Motor neuron (in vitro differentiated cells): Measurements from ENCODE around the gene PTPRT. TPM values are rescaled to one million over a fixed set of nuclear protein-coding genes. Genes with fewer than 3 reads are reported as not detected.

Experiments used
- ATAC-seq, 8 experiments: fragments of 200-7000 bp; cut with Tn5 transposase; replicated peaks in 6 of 8; 2 replicates each; pipeline ENCODE4 v1.8.0; 2021; ENCODE audit warnings: mild to moderate bottlenecking in 8 of 8, moderate library complexity in 8 of 8
- H3K27ac ChIP-seq, 2 donors: fragments of 250-450 bp; sonication (Bioruptor Pico); 2 replicates each; pipeline ENCODE4 v1.9.0; 2021; ENCODE audit warnings: antibody characterized with exemption in 2 of 2, mild to moderate bottlenecking in 2 of 2, moderate library complexity in 1 of 2
- H3K4me1 ChIP-seq, 2 donors: fragments of 250-450 bp; sonication (Bioruptor Pico); replicated peaks in 1 of 2; 2 replicates each; pipeline ENCODE4 v1.6.1; 2021; ENCODE audit warnings: antibody characterized with exemption in 2 of 2, mild to moderate bottlenecking in 2 of 2, moderate library complexity in 1 of 2
- H3K4me3 ChIP-seq, 5 donors: fragments of 250-450 bp; sonication (Bioruptor Pico); 2 replicates each; pipeline ENCODE4 v1.9.0; 2021; ENCODE audit warnings: antibody characterized with exemption in 5 of 5, mild to moderate bottlenecking in 5 of 5, moderate library complexity in 4 of 5
- WGBS, 10 experiments: fragments of 450-650 bp; shearing (Covaris generic); methylation state at CpG; one replicate each; pipeline ENCODE4 v1.0.0; 2022; 5-methylcytosine and 5-hydroxymethylcytosine counted together
- in situ Hi-C, 9 experiments: fragments of 400-800 bp; cut with MboI; loops; one replicate each; pipeline ENCODE4 v1.15.0; 2021; ENCODE audit warnings: low sequenced_read_pairs in 9 of 9, low pct_unique_long_range_greater_than_20kb in 2 of 9; ENCODE audit not compliant: unreplicated experiment in 9 of 9
- total RNA-seq, 8 experiments: library from RNA; unstranded; fragments of 300-600 nt; gene quantifications; 2 replicates each; pipeline versions ENCODE4 v1.2.3 to v1.2.4, GENCODE V29; 2022

Gene PTPRT
- total RNA-seq, 8 experiments from 2014 or later, result 0.05 to 1.0 (median 0.32) TPM; not detected in 1

GRCh38 chr20:42610070-42610469 is 579.6 kb downstream of the PTPRT start:
- peaks cover 0 to 18% of the 10 kb centered on the region in 2 donors for H3K4me1 ChIP-seq
- 0 to 93% (median 19%) methylated on average over 1 to 4 of the region's 4 CpGs for WGBS, 10 experiments

GRCh38 chr20:42609618-42610017 is 580.1 kb downstream of the PTPRT start:
- Histone ChIP-seq H3K27ac (no peak overlapping the region), H3K4me1 (peaks cover 0 to 22% of the 10 kb centered on the region in 2 donors), H3K4me3 (no peak overlapping the region)
- in situ Hi-C loops, result no loop called here
- WGBS, 10 experiments, result 0 to 100% (median 27%) methylated on average over 1 to 4 of the region's 4 CpGs; no CpG with 5 or more reads in 3 of the 10 experiments
- peak in 6 of 8 experiments; percentile 35 to 74 (median 64) for ATAC-seq

More at GRCh38 chr20:42610070-42610469, 579.6 kb downstream of the PTPRT start:
- no peak overlapping the region for H3K27ac ChIP-seq
- no peak overlapping the region for H3K4me3 ChIP-seq
- in situ Hi-C loops, result no loop called here
- ATAC-seq, result no peak

- peak overlapping the region in 1 of 2 donors; percentile 36 for H3K27ac ChIP-seq
- 17 to 71% (median 36%) methylated on average over 2 to 9 of the region's 13 CpGs; no CpG with 5 or more reads in 1 of the 10 experiments for WGBS, 10 experiments
- peaks cover 0 to 16% of the 10 kb centered on the region in 2 donors for H3K4me1 ChIP-seq
- in situ Hi-C loops, result no loop called here
- H3K4me3 ChIP-seq, result no peak overlapping the region
- peak in 4 of 8 experiments; percentile 74 to 93 (median 82) for ATAC-seq
These were observed 584.4 kb downstream of the PTPRT start for GRCh38 chr20:42604998-42605956.

- WGBS, 10 experiments, result 33 to 81% (median 59%) methylated on average over 1 to 4 of the region's 4 CpGs; no CpG with 5 or more reads in 4 of the 10 experiments
- H3K4me3 ChIP-seq, result no peak overlapping the region
These were observed 586.1 kb downstream of the PTPRT start for GRCh38 chr20:42603655-42604054.

GRCh38 chr20:42598581-42598980 is 591.1 kb downstream of the PTPRT start:
- no peak for ATAC-seq
- in situ Hi-C loops, result no loop called here
- H3K4me3 ChIP-seq, result no peak overlapping the region
- H3K27ac ChIP-seq, result no peak overlapping the region
- 0 to 50% (median 25%) methylated on average over 2 to 5 of the region's 5 CpGs; no CpG with 5 or more reads in 6 of the 10 experiments for WGBS, 10 experiments
- H3K4me1 ChIP-seq, result no peaks in the 10 kb centered on the region

More at GRCh38 chr20:42603655-42604054, 586.1 kb downstream of the PTPRT start:
- no peak for ATAC-seq
- peaks cover 0 to 13% of the 10 kb centered on the region in 2 donors for H3K4me1 ChIP-seq
- in situ Hi-C loops, result no loop called here
- no peak overlapping the region for H3K27ac ChIP-seq

- ATAC-seq, result no peak
- Histone ChIP-seq H3K27ac (no peak overlapping the region), H3K4me1 (no peaks in the 10 kb centered on the region), H3K4me3 (no peak overlapping the region)
- in situ Hi-C loops, result no loop called here
- WGBS, 10 experiments, result 0 to 55% methylated on average over 1 of the region's 1 CpG; no CpG with 5 or more reads in 8 of the 10 experiments
These were observed 594.1 kb downstream of the PTPRT start for GRCh38 chr20:42595625-42596024.

- 3 to 83% (median 60%) methylated on average over 1 to 3 of the region's 3 CpGs; no CpG with 5 or more reads in 2 of the 10 experiments for WGBS, 10 experiments
- H3K4me1 ChIP-seq, result no peaks in the 10 kb centered on the region
- H3K27ac ChIP-seq, result no peak overlapping the region
- H3K4me3 ChIP-seq, result no peak overlapping the region
- in situ Hi-C loops, result no loop called here
- no peak for ATAC-seq
These were observed 595.0 kb downstream of the PTPRT start for GRCh38 chr20:42594659-42595058.

GRCh38 chr20:42594011-42594410 is 595.7 kb downstream of the PTPRT start:
- Histone ChIP-seq H3K27ac (no peak overlapping the region), H3K4me1 (no peaks in the 10 kb centered on the region), H3K4me3 (no peak overlapping the region)
- in situ Hi-C loops, result no loop called here
- 6 to 90% (median 36%) methylated on average over 2 to 7 of the region's 7 CpGs for WGBS, 10 experiments
- no peak for ATAC-seq

- 0 to 60% (median 33%) methylated on average over 1 to 2 of the region's 2 CpGs; no CpG with 5 or more reads in 1 of the 10 experiments for WGBS, 10 experiments
- no peak for ATAC-seq
- Histone ChIP-seq H3K4me1 (no peaks in the 10 kb centered on the region), H3K4me3 (no peak overlapping the region), H3K27ac (no peak overlapping the region)
- in situ Hi-C loops, result no loop called here
These were observed 599.6 kb downstream of the PTPRT start for GRCh38 chr20:42589976-42590639.

GRCh38 chr20:42588847-42589246 is 600.9 kb downstream of the PTPRT start:
- Histone ChIP-seq H3K4me3 (no peak overlapping the region), H3K27ac (no peak overlapping the region), H3K4me1 (no peaks in the 10 kb centered on the region)
- no peak for ATAC-seq
- in situ Hi-C loops, result no loop called here
- WGBS, 10 experiments, result 0 to 100% (median 18%) methylated on average over 1 to 2 of the region's 2 CpGs; no CpG with 5 or more reads in 2 of the 10 experiments

- in situ Hi-C loops, result no loop called here
- H3K27ac ChIP-seq, result no peak overlapping the region
- H3K4me1 ChIP-seq, result no peaks in the 10 kb centered on the region
- ATAC-seq, result no peak
- no peak overlapping the region for H3K4me3 ChIP-seq
- 0 to 80% (median 42%) methylated on average over 1 to 6 of the region's 7 CpGs; no CpG with 5 or more reads in 5 of the 10 experiments for WGBS, 10 experiments
These were observed 602.3 kb downstream of the PTPRT start for GRCh38 chr20:42587427-42587826.

- Histone ChIP-seq H3K4me1 (no peaks in the 10 kb centered on the region), H3K27ac (no peak overlapping the region), H3K4me3 (no peak overlapping the region)
- no peak for ATAC-seq
- 0 to 78% (median 27%) methylated on average over 1 to 3 of the region's 3 CpGs; no CpG with 5 or more reads in 1 of the 10 experiments for WGBS, 10 experiments
- in situ Hi-C loops, result no loop called here
These were observed 608.4 kb downstream of the PTPRT start for GRCh38 chr20:42581311-42581710.

- WGBS, 10 experiments, result 0 to 81% (median 30%) methylated on average over 1 to 6 of the region's 7 CpGs; no CpG with 5 or more reads in 4 of the 10 experiments
- Histone ChIP-seq H3K4me3 (no peak overlapping the region), H3K27ac (no peak overlapping the region), H3K4me1 (no peaks in the 10 kb centered on the region)
- in situ Hi-C loops, result no loop called here
- ATAC-seq, result peak in 3 of 8 experiments; percentile 31 to 59 (median 40)
These were observed 613.5 kb downstream of the PTPRT start for GRCh38 chr20:42576167-42576566.
